Glutamatergic neuron (in vitro differentiated cells): ENCODE measurements around the gene CFAP126. TPM values are rescaled to one million over a fixed set of nuclear protein-coding genes. Genes with fewer than 3 reads are reported as not detected.
"Not testable (repeated sequence)": the region's sequence is repeated elsewhere in the genome, so short reads cannot be mapped to it uniquely, and the experiment has no call there.

Experiments
- DNase-seq: peaks from one replicate; pipeline ENCODE4 v3.0.0; 2022
- H3K27ac Mint-ChIP-seq: one replicate; pipeline ENCODE4 v1.8.0; 2020; ENCODE audit warnings: mild to moderate bottlenecking, mixed read lengths, inconsistent platforms; ENCODE audit not compliant: unreplicated experiment
- H3K27me3 Mint-ChIP-seq: one replicate; pipeline ENCODE4 v1.8.0; 2020; ENCODE audit warnings: mild to moderate bottlenecking, moderate library complexity, mixed read lengths, inconsistent platforms; ENCODE audit not compliant: unreplicated experiment
- H3K36me3 Mint-ChIP-seq: one replicate; pipeline ENCODE4 v1.8.0; 2020; ENCODE audit warnings: mild to moderate bottlenecking, mixed read lengths, inconsistent platforms; ENCODE audit not compliant: unreplicated experiment
- H3K4me1 Mint-ChIP-seq: one replicate; pipeline ENCODE4 v1.8.0; 2020; ENCODE audit warnings: mild to moderate bottlenecking, low read depth, mixed read lengths, inconsistent platforms; ENCODE audit not compliant: unreplicated experiment
- H3K4me3 Mint-ChIP-seq: one replicate; pipeline ENCODE4 v1.8.0; 2020; ENCODE audit warnings: mild to moderate bottlenecking, mixed read lengths, inconsistent platforms; ENCODE audit not compliant: unreplicated experiment
- H3K9me3 Mint-ChIP-seq: one replicate; pipeline ENCODE4 v1.8.0; 2020; ENCODE audit warnings: mild to moderate bottlenecking, moderate library complexity, mixed read lengths, inconsistent platforms; ENCODE audit not compliant: unreplicated experiment
- total RNA-seq: library from RNA; stranded (reverse); fragmentation: NEBNext Ultra II Directional; extraction: Animal tissue kit (Norgen Biotek cat#: 25700); gene quantifications from one replicate; pipeline ENCODE4 v1.2.1, GENCODE V29; 2021; ENCODE audit not compliant: unreplicated experiment
- TF ChIP-seq, protein P1 (sequence below): fragments of 200-600 bp; sonication (generic); IDR thresholded peaks from one replicate; pipeline ENCODE4 v1.5.0; 2021; ENCODE audit not compliant: partially characterized antibody, unreplicated experiment

Gene CFAP126
- total RNA-seq, 1 donor from 2014 or later = not detected

DNA sequence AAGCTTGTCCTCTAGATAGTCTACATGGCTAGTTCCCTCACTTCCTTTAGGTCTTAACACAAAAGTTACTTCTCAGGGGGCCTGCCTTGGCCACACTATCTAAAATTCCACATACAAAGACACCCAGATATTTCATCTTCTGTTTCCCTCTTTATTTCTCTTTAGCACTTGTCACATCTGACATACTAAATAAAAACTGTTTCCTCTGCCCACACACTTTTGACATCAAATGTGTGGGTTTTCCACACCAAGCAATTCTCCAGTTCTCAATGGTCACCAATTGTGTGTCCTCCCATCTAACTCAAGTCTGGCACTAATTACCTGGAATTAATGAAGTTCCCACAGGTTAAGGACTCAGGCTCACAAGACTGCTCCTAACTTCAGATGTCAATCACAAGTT is 25.5 kb upstream of the CFAP126 start:
- TF ChIP-seq, protein P1, sequence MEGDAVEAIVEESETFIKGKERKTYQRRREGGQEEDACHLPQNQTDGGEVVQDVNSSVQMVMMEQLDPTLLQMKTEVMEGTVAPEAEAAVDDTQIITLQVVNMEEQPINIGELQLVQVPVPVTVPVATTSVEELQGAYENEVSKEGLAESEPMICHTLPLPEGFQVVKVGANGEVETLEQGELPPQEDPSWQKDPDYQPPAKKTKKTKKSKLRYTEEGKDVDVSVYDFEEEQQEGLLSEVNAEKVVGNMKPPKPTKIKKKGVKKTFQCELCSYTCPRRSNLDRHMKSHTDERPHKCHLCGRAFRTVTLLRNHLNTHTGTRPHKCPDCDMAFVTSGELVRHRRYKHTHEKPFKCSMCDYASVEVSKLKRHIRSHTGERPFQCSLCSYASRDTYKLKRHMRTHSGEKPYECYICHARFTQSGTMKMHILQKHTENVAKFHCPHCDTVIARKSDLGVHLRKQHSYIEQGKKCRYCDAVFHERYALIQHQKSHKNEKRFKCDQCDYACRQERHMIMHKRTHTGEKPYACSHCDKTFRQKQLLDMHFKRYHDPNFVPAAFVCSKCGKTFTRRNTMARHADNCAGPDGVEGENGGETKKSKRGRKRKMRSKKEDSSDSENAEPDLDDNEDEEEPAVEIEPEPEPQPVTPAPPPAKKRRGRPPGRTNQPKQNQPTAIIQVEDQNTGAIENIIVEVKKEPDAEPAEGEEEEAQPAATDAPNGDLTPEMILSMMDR = no peak
- H3K4me3 Mint-ChIP-seq = peak overlapping the region; percentile 47
- H3K36me3 Mint-ChIP-seq = no peaks in the 10 kb centered on the region
- no peaks in the 10 kb centered on the region for H3K4me1 Mint-ChIP-seq
- peaks cover 9% of the 10 kb centered on the region for H3K9me3 Mint-ChIP-seq
- H3K27ac Mint-ChIP-seq = no peak overlapping the region
- H3K27me3 Mint-ChIP-seq = peaks cover 4% of the 10 kb centered on the region
- no peak for DNase-seq

DNA sequence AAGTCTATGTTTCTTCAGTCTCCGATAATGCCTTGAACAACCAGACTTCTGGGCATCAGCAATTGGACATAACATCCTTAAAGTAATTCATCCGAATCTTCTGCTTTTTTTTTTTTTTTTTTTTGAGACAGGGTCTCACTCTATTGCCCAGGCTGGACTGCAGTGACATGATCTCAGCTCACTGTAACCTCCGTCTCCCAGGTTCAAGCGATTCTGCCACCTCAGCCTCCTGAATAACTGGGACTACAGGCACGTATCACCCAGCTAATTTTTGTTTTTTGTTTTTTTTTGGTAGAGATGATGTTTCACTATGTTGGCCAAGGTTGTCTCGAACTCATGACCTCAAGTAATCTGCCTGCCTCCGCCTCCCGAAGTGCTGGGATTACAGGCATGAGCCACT is 23.9 kb upstream of the CFAP126 start:
- Mint-ChIP-seq H3K4me1 (no peaks in the 10 kb centered on the region), H3K4me3 (no peak overlapping the region), H3K36me3 (no peaks in the 10 kb centered on the region), H3K9me3 (peaks cover 12% of the 10 kb centered on the region), H3K27me3 (peaks cover 4% of the 10 kb centered on the region), H3K27ac (no peak overlapping the region)
- no peak for DNase-seq
- TF ChIP-seq, protein P1 = no peak

DNA sequence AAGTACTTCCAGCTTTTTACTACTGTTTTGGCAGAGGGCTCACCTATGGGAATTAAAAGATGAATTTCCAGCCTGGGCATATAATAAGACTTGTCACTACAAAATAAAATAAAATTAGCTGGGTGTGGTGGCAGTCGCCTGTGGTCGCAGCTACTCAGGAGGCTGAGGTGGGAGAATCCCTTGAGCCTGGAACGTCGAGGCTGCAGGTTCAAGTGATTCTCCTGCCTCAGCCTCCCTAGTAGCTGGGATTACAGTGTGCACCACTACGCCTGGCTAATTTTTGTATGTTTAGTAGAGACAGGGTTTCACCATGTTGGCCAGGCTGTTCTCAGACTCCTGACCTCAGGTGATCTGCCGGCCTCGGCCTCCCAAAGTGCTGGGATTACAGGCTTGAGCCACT is 23.5 kb upstream of the CFAP126 start:
- Mint-ChIP-seq H3K4me3 (peak overlapping the region; percentile 95), H3K9me3 (peaks cover 12% of the 10 kb centered on the region)
- not testable (repeated sequence) for H3K27me3 Mint-ChIP-seq, H3K27ac Mint-ChIP-seq, DNase-seq, H3K36me3 Mint-ChIP-seq, H3K4me1 Mint-ChIP-seq

DNA sequence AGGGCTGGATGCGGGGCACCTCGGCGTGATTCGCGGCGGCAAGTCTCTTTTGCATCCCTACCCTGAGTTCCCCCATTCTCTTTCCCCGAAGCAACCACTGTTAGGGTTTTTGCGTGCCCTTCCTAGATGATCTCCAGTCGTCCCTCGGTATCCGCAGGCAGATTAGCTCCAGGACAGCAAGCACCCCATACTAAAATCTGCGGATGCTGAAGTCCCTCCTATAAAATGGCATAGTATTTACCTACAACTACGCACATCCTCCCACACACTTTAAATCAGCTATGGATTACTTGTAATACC is 22.8 kb upstream of the CFAP126 start:
- Mint-ChIP-seq H3K27ac (peak overlapping the region; percentile 73), H3K4me3 (peak overlapping the region; percentile 95), H3K4me1 (no peaks in the 10 kb centered on the region), H3K27me3 (peaks cover 4% of the 10 kb centered on the region), H3K9me3 (peaks cover 12% of the 10 kb centered on the region), H3K36me3 (no peaks in the 10 kb centered on the region)
- TF ChIP-seq, protein P1 = no peak
- DNase-seq = no peak

DNA sequence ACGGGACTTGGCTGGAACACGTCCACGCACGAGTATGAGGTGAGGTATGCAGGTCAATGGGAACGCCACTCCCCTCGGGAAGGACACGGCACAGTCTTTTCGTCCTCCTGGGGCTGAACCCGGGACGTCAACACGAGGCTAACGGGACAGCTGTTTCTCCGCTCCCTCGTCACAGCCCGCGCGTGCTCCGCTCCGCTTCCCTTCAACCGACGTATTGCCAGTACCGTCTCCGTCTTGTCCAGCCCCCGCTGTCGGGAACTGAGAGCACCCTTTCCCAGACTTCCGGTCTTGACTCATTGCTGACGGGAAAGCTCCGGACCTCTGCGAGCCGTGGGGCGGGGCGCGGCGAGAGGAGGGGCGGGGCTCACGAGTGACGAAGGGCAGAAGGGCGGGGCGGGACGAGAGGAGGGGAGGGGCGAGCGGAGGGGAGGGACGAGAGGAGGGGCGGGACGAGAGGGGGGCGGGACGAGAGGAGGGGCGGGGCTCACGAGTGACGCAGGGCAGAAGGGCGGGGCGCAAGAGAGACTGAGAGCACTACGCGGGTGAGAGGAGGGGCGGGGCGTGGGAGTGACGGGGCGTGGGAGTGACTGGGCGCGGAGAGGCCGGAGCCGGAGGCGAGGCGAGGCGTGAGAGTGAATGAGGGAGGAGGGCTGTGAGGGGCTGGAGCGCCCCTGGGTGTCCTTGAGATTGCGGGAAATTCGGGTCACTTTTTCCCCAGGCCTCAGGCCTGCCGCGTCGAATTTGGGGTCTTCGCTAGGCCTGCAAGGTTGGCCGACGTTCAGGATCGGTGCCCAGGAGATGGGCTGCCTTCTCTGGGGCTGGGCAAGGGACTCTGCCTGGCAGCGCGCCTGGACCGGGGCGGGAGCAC is 22.2 kb upstream of the CFAP126 start:
- Mint-ChIP-seq H3K4me1 (no peaks in the 10 kb centered on the region), H3K27me3 (peaks cover 4% of the 10 kb centered on the region), H3K36me3 (no peaks in the 10 kb centered on the region), H3K27ac (peak overlapping the region; percentile 93), H3K4me3 (peak overlapping the region; percentile 95), H3K9me3 (peaks cover 12% of the 10 kb centered on the region)
- peak; percentile 95 for DNase-seq
- TF ChIP-seq, protein P1 = no peak

DNA sequence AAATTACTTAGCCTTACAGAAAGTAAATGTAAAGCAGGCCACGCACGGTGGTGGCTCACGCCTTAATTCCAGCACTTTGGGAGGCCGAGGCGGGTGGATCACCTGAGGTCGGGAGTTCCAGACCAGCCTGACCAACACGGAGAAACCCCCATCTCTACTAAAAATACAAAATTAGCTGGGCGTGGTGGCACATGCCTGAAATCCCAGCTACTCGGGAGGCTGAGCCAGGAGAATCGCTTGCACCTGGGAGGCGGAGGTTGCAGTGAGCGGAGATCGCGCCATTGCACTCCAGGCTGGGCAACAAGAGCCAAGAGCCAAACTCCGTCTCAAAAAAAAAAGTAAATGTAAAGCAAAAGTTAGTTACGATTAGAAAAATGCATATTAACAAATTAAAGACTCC is 21.5 kb upstream of the CFAP126 start:
- peak overlapping the region; percentile 95 for H3K4me3 Mint-ChIP-seq
- not testable (repeated sequence) for DNase-seq, H3K4me1 Mint-ChIP-seq, H3K27me3 Mint-ChIP-seq, H3K36me3 Mint-ChIP-seq
- H3K27ac Mint-ChIP-seq = peak overlapping the region; percentile 93
- peaks cover 10% of the 10 kb centered on the region for H3K9me3 Mint-ChIP-seq
